NCI-H146 treated with DMSO at 0.1 percent for 48 hours (cell line): ENCODE measurements around the gene PLEKHH2.
"Not testable (repeated sequence)": the region's sequence is repeated elsewhere in the genome, so short reads cannot be mapped to it uniquely, and the experiment has no call there.

Source experiments
- DNase-seq: peaks from one replicate; lab custom pipeline; 2025; ENCODE audit not compliant: unreplicated experiment; lab: John Stamatoyannopoulos, UW

Gene PLEKHH2

DNA sequence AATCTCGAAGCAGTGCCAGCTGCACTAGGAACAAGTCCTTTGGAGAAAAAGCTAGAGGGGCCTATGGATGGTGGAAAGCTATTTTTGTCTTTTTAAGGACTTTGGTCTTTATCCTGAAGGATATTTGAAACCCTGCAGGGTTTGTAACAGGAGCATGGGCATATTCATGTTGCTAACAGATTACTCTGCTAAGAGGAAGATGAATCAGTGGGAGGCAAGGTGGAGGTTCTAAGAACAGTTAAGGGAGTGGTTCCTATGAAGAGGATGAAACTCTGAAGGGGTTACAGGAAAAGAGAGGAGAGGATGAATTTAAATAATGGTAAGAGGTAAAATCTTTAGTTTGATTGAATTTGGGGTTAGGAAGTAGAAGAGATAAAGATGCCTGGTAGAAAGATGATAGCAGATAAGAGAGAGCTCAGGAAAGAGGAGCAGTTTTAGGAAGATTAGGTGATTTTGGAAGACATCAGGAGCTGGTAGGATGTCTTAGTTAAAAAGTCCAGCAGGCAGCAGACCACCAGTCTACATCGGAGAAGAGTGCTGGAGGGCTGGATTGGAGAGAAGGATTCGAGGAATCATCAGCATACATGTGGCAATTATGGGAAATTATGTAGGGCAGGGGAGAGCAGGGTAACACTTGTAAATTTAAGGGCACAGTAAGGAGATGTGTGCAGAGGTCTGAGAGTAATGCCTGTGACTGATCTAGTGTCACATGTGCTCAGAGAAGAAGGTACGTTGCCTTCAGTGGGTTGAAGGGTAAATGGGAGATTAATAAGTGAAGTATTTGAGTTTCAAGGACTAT, 78.4 kb downstream of the PLEKHH2 start:
- no peak for DNase-seq

DNA sequence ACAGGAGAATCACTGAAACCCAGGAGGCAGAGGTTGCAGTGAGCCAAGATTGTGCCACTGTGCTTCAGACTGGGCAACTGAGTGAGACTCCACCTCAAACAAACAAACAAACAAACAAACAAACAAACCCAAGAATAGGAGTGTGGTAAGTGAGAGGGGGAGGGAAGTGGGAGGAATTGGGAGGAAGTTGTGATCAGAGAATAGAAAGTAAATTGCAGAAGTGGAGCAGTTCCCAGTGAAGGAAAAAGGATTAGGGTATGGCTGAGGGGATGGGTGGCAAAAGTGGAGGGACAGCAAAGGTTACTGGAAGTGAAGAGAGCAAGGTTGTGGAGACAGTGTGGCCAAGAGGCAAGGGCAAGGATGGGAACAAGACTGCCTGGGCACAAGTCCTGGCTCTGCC, 80.3 kb downstream of the PLEKHH2 start:
- no peak for DNase-seq

DNA sequence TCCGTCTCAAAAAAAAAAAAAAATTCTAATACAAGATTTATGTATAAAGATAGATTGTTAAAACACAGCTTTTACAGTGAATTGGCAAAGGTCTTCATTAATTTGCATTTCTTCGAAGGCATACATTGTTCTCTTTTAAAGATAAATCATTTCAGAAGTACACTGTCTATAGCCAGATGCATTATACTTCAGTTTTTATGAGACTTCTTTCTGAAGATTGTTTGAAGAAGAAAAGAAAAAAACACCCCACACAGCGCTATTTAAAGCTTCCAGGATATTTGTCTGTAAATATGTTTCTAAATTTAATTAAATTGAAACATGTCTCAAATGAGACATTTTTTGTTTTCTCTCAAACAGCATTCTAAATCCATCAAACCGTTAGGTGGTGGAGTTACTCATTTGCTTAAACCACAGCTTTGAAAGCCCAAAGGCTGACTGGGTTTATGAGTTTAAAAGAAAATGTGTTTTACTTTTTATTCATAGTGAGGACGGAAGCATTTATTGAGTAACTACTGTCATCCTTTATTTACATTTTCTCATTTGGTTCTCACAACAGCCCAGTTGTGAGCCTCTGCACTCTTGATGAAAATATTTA, 81.6 kb downstream of the PLEKHH2 start:
- DNase-seq = no peak

DNA sequence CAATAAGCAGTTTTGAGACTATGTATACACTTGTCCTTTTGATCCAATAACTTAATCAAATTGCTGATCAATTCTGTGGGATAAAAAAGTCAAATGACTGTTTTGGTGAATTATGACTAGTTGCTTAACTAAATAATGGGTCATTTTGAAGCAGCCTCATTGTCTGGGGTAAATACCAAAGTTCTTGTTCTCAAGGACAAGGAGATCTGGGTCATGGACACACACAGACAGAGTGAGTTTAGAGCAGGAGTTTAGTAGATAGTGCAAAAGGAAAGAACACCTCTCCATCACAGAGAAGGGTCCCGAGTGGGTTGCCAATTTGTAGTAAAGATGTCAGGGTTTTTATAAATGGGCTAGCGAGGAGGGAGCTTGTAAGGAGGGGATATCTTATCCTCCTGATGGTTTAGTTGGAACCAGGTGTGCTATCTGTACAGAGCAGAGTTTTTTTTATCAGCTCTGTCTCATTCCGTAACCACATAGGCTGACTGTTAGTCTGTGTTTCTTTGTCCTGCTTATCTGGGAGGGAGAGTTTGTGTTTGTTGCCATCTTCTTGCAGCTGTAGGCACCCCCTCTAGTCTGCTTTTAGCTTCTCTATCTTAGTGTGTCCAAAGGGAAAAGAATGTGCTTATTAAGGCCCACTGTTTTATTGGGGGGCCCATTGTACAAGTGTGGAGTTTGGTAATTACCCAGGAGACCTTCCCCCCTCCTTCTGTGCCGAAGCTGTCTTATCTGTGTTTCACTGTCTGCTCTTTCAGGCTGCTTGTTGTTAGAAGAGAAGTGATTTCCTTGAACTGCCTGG, 87.9 kb downstream of the PLEKHH2 start:
- DNase-seq = no peak

DNA sequence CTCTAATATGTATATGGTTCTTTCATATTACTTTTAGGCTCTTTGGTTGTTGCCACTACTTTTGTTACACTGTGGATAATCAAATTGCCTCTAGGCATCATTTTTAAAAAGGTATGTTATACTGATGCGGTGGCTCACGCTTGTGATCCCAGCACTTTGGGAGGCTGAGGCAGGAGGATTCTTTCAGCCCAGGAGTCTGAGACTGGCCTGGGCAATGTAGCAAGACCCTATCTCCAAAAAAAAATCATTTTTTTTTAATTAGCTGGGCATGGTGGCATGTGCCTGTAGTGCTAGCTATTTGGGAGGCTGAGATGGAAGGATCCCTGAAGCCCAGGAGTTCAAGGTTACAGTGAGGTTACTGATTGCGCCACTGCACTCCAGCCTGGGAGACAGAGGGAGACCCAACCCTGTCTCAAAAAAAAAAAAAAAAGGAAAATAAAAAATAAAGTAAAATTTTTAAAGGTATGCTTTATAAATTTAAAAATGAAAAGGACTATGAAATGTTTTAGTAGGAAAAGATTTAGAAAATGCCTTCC, 88.7 kb downstream of the PLEKHH2 start:
- DNase-seq = no peak

DNA sequence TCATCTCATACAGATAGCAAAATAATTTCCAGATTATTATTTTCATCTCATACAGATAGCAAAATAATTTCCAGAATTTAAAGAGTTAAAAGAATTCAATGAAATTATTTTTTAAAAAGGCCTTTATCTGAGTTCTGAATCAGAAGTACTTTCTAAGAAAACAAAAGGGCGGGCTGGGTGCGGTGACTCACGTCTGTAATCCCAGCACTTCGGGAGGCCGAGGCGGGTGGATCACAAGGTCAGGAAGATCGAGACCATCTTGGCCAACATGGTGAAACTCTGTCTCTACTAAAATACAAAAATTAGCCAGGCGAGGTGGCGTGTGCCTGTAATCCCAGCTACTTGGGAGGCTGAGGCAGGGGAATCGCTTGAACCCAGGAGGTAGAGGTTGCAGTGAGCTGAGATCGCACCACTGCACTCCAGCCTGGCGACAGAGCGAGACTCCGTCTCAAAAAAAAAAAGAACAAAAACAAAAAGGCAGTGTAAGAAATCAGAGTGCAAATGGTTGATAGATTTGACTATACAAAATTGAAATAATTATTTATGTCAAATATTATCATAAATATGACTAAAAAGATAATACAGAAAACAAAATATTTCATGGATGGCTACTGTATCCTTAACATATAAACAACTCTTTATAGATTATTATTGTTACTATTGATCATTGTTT, 90.0 kb downstream of the PLEKHH2 start:
- DNase-seq = not testable (repeated sequence)

DNA sequence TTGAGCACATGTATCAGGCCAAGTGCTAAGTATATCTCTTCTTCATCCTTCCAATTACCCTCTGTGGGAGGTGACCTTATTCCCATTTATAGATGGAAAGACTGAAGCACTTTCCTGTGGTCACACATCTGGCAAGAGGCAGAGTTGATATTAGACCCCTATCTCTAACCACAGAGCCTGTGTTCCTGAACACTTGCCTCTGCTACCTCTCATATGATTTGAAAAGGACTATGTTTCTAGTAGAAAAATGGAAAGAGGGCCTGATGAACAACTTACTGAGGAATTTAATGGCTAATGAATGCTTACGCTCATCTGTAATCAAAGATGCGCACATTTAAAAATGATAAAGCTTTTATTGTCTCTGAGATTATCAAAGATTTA, 90.6 kb downstream of the PLEKHH2 start:
- DNase-seq = no peak

DNA sequence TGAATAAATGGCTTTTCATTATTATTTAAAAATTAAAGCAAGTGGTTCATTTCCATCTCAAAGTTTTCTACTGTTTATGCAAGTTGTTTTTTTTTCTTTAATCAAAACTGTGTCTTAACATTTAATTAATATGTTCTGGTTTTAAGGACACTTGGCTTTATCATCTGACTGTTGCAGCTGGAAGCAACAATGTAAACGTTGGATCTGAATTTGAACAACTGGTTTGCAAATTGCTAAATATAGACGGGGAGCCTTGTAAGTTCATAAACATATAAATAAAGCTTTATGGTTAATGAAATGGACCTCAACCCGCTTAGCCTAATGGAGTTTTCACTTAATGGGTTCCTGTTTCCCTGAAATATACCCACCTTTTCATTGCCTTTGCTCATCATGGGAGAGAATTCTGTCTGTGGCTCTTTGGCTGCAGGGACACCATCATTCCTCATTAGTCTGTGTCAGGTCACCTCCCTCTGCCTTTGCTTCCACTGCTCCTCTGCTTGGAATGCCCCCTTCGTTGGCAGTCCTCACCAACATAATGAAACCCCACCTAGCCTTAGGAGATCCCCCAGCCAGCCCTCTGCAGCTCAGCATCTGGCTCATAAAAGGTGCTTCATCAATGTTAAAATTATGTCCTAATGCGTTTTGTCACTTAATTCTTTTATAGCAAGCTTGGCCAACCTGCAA, 92.6 kb downstream of the PLEKHH2 start:
- no peak for DNase-seq

DNA sequence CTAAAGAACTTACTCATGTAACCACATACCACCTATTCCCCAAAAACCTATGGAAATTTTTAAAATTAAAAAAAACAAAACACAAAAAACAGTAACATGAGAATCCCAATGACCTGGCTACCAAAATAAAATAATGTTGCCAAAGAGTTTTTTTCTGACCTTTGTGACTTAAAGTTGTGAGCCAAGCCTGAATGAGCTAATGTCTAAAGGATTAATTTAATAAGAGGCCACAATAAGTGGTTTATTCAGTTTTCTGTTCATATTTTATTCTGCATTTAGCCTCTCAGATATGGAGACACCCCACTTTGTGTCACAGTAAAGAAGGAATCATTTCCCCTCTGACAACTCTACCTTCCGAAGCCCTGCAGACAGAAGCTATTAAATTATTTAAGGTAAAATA, 94.2 kb downstream of the PLEKHH2 start:
- DNase-seq = no peak

DNA sequence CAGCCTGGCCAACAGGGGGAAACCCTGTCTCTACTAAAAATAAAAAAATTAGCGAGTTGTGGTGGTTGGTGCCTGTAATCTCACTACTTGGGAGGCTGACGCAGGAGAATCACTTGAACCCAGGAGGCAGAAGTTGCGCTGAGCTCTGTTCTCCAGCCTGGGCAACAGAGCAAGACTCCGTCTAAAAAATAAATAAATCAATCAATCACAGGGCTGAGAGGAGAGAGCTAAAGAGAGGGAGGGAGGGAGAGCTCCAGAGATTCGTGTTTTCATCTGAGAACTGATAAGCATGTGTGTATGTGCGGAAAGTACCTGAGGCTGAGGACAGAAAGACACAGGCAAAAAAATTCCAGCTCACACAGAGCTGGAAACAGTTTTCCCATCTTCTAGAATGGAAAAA, 99.6 kb downstream of the PLEKHH2 start:
- no peak for DNase-seq

DNA sequence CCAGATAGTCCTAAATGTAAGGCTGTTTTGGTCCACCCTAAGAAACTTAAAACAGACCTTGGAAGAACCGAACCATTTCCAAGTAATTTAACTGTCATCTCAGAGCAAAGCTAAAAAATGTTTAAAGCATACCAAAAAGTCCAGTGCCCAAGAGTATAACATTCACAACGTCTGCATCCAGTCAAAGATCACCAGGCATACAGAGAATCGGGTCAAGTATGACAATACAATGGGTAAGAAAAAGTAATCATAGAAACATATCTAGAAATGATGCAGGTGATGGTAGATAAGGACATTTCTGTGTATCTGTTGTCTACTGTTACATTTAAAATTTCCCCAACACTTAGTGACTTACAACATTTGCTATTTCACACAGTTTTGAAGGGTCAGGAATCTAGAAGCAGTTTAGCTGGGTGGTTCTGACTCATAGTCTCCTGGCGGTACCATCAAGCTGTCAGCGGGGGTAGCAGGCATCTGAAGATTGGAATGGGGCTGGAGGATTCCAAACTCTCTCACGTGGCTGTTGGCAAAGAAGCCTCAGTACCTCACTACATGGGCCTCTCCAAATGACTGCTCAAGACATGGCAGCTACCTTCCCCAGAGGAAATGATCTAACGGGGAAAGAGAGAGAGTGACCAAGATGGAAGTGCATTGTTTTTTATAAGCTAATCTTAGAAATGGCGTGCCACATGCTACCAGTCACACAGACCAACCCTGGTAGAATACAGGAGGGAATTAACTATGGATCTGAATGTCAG, 100.2 kb downstream of the PLEKHH2 start:
- DNase-seq = no peak

DNA sequence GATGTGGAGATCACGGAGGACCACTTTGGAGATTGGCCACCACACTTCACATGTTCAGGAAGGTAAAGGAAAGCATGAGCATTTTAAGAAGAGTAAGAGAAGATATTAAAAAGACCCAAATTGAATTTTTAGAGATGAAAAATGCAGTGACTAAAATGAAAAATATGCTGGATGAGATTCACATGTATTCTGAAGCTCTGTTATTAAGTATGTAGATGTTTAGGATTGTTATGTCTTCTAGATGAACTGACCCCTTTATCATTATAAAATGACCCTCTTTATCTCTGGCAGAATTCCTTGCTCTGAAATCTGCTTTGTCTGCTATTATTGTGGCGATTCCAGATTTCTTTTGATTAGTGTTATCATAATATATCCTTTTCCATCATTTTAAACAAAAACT, 100.8 kb downstream of the PLEKHH2 start:
- DNase-seq = no peak

DNA sequence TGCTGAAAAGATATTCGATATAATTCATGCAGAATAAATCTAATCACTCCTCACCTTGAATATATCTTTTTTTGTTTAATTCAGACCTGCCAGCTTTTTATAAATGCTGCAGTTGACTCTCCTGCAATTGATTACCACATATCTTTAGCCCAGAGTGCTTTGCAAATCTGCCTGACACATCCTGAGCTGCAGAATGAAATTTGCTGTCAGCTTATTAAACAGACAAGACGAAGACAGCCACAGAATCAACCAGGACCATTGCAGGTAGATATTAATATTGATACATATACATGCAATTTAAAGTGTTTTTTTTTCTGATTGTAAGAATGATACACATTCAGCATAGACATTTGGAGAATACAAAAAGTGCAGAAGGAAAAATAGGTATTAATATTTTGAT, 101.2 kb downstream of the PLEKHH2 start:
- DNase-seq = no peak

DNA sequence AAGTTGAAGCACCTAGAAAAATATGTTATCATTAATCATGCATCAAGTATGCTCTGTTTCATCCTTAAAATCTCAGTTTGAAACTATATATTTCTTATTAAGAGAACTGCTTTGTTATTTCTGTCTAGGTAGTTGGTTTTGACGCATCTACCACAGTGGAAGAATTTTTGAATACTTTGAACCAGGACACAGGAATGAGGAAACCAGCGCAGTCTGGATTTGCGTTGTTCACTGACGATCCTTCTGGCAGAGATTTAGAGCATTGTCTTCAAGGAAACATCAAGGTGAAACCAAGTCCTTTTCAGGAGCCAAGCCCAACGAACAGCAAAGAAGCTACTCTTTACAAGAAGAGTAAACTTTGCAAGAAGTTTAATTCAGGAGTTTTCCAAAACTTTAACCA, 106.6 kb downstream of the PLEKHH2 start:
- DNase-seq = no peak

DNA sequence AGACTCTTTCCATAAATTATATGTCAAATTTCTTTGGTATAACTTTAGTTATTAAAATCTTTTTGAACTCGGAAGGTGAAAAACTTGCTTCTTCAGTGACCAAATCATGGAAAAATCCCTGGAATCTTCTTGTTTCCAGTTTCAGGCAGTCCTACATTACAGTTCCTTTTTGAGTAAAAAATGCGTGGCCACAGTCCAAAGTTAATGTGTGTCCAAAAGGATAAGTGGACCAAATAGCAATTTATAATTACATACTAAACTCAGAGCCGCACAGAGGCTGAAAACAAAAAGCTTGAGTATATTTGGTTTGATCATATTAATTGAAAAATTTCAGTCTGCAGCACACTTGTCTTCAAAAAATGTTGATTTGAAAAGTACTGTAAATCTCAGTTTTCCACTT, 108.4 kb downstream of the PLEKHH2 start:
- no peak for DNase-seq

DNA sequence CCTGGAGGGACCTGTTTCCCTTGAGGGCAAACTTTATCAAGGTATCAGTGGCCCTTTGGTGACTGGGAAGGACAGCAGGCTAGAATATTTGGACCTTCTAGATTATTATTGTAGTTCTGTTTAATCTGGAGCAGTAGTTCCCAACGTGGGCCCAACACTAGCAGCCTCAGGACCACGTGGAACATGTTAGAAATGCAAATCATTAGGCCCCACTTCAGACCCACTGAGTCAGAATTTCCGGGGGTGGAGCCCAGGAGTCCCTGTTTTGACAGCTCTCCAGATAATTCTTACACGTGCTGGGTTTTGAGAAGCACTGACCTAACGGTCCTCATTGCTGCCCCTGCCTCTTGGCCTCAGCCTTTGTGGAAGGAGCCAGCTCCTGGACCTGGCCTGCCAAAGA, 111.3 kb downstream of the PLEKHH2 start:
- DNase-seq = no peak

DNA sequence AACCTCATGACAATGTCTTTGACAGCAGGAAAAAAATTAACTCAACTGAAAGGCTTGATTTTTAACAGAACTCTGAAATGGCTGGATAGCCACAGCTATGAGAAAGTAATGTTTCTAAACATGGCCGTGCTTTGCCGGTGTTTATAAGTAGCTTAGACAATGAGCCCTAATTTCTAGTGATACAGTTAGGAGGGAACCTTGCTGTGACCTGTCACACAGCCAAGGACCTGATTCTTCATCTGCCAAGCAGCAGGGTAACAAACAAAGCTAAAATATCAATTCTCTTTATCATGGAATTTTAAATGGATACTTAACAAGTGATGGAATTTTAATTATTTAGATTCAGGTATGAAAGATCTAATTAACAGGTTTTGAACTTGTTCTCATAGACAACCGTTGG, 112.5 kb downstream of the PLEKHH2 start:
- DNase-seq = no peak

DNA sequence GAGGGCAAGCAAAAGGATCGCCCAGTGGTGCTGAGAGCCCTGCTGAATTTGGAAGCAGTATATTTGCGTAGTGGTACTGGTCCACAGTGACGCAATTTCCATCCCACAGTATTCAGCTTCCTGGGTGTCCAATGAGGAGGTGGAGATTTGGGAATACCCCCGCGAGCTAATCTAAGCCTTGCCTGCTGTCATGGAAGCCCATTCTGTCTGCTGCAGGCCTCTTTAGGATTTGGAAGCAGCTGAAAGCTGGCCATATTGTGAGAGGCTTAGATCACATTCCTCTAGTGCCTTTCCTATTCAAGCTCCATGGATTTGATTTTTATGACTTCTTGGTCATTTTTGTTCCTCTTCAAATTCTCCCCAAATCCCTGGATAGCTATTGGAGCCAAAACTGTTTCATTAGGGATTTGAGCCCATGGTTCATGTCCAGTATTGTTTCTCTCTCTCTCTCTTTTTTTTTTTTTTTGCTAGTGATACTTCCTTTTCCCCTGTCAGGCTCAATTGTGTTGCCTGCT, 114.5 kb downstream of the PLEKHH2 start:
- DNase-seq = no peak

DNA sequence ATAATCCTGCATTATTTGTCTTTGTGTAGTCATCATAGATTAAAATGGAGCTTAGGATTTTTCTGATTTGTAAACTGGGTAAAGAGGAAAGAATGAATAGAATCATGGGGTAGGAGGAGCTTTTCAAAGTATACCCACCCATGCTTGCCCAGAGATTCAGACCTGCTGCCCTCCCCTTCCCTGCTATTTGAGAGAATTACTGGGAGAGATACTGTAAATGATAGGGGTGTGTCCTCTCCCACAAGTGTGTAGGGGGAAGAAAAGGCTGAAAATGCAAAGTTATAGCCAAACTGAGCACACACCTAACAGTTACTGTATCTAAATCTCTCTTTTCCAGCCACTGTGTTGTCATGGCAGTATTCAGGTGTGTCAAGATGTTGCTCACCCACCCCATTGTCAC, 115.2 kb downstream of the PLEKHH2 start:
- DNase-seq = no peak

DNA sequence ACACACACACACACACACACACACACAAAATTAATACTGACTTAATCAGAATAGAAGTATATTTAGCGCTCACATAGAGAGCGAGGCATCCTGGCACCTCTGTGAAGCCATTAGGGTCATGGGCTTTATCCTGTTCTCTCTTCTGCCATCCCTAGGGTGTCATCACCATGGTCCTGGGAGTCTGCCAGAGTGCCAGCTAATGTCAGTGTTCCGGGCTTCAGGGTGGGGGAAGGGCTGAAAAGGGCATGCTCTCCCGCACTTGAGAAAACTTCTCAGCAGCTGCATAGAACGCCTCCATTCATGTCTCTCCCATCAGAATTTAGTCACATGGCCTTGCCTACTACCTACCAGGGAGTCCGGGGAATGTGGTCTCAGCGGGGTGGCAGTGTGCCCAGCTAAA, 117.1 kb downstream of the PLEKHH2 start:
- DNase-seq = no peak
